Activated CD4-positive, alpha-beta T cell treated with anti-CD3 and anti-CD28 coated beads, Interleukin-2, amount 50 U/mL, for 48 hours (primary cell): Measurements from ENCODE around the gene SARS1.
A peak's percentile ranks its signal among the peaks of the same experiment; 100 is the strongest.
"Not testable (repeated sequence)": the region's sequence is repeated elsewhere in the genome, so short reads cannot be mapped to it uniquely, and the experiment has no call there.

ENCODE experiments used
- DNase-seq, 2 experiments: peaks; one replicate each; pipeline ENCODE4 v3.0.0-alpha.2; 2020

SARS1 gene, protein sequence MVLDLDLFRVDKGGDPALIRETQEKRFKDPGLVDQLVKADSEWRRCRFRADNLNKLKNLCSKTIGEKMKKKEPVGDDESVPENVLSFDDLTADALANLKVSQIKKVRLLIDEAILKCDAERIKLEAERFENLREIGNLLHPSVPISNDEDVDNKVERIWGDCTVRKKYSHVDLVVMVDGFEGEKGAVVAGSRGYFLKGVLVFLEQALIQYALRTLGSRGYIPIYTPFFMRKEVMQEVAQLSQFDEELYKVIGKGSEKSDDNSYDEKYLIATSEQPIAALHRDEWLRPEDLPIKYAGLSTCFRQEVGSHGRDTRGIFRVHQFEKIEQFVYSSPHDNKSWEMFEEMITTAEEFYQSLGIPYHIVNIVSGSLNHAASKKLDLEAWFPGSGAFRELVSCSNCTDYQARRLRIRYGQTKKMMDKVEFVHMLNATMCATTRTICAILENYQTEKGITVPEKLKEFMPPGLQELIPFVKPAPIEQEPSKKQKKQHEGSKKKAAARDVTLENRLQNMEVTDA

GRCh38 chr1:109213824-109214693, at the start of gene SARS1:
Gene SARS1, plus strand, starts transcription at chr1:109213918. Its CDS starts 75 bp downstream, at chr1:109213993.
- peak; percentile 87 to 90 for DNase-seq

DNA sequence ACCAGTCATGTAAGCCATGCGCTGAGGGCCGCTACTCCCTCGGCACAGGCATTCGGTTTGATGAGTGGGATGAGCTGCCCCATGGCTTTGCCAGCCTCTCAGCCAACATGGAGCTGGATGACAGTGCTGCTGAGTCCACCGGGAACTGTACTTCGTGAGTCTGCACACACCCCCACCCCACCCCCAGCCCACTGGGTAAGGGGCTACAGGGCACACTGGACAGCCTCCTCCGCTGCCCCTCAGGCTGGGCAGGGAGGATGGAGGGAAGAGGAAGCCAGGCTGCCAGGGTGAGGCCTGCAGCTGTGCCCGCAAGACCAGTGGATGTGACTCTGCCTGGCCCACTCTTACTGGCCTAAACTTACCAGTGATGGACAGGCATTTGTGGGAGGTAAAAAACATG, 49.2 kb upstream of the SARS1 start:
- DNase-seq = no peak

GRCh38 chr1:109167001-109167506, 46.7 kb upstream of the SARS1 start:
- no peak for DNase-seq

DNA sequence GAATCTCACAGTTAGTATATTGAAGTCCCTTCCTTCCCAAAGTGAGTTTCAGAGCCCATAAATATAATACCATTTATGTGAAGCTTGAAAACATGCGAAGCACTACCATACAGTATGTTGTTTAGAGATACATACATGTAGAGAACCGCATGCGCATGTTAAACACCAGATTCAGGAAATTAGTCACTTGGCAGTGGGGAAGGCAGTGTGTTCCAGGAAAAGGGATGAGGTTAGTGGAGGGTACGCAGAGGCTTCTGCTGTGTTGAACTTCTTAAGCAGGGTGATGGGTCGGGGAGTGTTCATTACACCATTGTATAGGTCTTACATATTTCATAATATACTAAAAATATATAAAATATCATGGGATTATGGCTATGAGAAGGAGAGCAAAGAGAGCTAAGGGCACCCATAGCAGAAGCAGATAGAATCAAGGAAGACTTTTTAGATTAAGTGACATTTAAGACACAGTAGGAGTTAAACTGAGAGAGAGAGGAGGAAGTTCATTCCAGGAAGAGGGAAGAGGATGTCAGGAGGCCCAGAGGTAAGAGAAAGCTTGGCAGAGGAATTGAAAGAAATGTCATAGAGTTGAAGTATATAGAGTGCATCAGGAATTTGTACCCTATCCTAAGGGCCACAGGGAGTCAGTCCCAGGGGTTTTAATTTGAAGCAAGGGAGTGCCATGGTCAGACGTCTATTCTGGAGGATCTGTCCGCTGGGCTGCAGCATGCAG, 43.5 kb upstream of the SARS1 start:
- DNase-seq = no peak

GRCh38 chr1:109171646-109172045, 42.1 kb upstream of the SARS1 start:
- DNase-seq = no peak

DNA sequence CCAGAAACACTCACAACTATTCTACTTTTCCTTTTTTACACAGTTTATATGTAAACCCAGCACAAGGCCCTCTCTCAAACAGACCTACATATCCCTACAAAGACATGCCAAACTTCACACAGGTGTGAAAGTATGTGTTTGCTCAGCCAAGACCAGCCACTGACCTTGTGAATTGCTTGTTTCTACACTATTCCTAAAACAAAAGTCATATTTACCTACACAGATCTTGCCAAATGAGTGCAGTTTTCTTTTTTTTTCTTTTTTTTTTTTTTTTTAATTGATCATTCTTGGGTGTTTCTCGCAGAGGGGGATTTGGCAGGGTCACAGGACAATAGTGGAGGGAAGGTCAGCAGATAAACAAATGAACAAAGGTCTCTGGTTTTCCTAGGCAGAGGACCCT, 37.4 kb upstream of the SARS1 start:
- DNase-seq = not testable (repeated sequence)

DNA sequence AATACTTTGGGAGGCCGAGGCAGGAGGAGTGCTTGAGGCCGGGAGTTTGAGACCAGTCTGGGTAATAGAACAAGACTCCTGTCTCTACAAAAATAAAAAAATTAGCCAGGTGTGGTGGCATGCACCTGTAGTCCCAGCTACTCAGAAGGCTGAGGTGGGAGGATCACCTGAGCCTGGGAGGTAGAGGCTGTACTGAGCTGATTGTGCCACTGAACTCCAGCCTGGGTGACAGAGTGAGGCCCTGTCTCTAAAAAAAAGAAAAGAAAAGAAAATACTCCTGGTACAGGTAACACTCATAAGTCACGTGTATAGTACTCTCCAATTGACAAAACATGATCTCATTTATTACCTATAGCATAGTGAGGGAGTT, 33.0 kb upstream of the SARS1 start:
- DNase-seq = not testable (repeated sequence)

DNA sequence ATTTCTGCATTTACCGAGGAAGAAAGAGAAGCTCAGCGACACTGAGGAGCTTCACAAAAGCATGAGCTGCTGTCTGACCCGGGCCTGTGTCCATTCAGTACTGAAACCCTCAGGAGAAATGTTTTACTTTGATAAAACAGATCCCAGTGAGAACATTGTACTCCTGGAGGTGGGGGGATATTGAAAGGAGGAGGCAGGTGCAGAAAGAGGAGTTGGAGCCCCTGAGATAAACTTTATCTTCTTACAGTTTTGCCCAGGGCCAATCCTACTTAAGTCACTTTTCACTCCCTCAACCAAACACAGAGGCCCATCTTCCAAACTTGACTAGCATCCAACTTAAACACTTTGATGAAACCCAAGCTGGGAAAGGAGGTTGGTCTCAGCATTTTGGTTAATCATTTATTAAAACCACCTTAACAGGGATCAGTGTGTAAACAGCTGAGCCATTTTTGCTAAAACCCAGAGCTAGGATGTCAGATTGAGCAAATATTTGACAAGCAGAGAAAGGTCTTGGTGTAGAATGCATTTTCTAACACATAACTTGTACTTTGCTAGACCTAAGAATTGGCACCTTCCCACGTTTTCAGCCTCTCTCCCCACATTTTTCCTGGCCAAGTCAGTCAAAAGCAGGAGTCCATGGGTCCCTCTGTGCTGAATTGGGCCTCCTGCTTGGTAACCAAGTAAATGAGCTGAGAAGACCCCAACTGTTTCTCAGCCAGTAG, 32.5 kb upstream of the SARS1 start:
- no peak for DNase-seq

DNA sequence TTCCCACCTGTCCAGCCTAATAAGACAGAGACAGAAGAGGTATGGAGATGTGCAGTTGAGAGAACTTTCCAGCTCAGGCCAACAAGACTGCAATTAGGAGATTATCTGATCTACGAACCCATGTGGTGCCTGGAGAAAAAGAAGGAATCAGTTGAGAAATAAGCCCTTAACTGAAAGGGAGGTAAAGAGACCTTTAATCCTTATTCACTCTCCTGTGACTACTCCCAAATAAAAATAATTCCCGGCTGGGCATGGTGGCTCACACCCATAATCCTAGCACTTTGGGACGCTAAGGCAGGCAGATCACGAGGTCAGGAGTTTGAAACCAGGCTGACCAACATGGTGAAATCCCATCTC, 31.9 kb upstream of the SARS1 start:
- no peak for DNase-seq

- no peak for DNase-seq
These were observed 30.5 kb upstream of the SARS1 start for GRCh38 chr1:109183058-109183738.

- no peak for DNase-seq
These were observed 29.0 kb upstream of the SARS1 start for GRCh38 chr1:109184687-109185086.

GRCh38 chr1:109185357-109185756, 28.4 kb upstream of the SARS1 start:
- DNase-seq = no peak

DNA sequence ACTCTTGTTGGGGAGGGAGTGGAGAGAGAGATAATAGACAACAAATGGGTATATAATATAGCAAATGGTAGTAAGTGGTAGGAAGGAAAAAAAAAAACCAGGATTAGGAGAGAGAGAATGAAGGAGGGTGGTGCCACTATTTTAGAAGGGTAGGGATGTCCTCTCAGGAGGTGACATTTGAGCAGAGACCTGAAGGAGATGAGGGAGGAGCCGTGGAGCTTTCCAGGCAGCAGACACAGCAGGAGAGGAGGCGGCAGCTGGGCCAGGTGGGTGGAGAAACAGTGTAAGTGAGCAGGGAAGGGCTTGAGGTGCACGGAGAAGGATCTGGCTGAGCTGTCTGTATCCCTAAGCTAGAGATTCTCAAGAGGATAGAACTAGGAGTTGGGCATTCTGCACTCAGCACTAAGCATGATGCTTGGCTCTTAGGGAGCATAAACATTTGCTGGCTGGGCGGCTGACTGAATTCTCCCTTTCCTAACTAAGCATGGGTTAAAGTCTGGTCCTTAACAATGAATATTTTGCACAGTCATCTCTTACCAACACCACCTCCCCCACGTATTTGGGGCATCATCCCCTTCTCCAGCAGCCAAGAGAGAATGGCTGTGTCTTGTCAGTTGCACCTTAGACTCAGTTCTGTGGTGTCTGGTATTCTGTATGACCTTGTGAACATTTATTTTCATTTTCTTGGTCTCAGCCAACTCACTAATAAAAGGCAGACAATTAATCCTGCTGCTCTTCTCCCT, 27.6 kb upstream of the SARS1 start:
- no peak for DNase-seq

GRCh38 chr1:109186733-109187086, 27.0 kb upstream of the SARS1 start:
- no peak for DNase-seq

- DNase-seq = no peak
These were observed 26.6 kb upstream of the SARS1 start for GRCh38 chr1:109187127-109187526.

GRCh38 chr1:109188200-109188599, 25.5 kb upstream of the SARS1 start:
- DNase-seq = no peak

GRCh38 chr1:109188781-109189180, 24.9 kb upstream of the SARS1 start:
- no peak for DNase-seq

DNA sequence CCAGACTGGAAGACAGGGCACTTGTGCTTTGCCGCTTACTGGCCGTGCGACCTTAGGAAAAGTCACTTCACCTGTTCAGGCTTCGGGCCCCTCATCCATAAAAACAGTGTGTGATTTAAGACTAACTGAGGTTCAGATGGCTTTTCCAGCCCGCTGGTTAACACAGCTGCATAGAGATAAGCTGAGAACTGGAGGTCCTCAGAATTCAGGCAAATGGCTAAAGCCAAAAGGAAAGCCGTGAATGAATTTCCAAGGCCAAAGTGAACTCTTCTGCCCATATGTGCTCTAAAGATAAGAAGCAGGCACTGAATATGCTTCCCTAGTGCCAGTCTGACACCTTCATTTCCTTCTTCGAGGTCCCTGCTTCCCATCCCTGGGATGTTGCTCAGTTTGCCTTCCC, 23.5 kb upstream of the SARS1 start:
- DNase-seq = no peak

DNA sequence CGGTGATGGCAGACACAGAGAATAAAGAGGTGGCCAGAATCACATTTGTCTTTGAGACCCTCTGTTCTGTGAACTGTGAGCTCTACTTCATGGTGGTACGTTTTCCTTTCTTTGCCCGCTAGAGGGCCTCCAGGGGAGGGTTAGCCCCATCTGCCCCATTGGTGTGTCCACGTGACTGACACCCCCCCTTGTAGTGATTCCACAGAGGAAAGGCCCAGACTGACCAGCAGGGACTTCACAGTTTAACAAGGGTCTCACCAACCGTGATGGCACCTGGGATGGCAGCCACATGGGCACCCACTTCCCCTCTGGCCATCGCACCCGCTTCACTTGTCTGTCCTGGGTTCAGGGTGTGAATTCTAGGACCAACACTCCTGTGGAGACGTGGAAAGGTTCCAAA, 22.3 kb upstream of the SARS1 start:
- no peak for DNase-seq

GRCh38 chr1:109191891-109192290, 21.8 kb upstream of the SARS1 start:
- DNase-seq = no peak

DNA sequence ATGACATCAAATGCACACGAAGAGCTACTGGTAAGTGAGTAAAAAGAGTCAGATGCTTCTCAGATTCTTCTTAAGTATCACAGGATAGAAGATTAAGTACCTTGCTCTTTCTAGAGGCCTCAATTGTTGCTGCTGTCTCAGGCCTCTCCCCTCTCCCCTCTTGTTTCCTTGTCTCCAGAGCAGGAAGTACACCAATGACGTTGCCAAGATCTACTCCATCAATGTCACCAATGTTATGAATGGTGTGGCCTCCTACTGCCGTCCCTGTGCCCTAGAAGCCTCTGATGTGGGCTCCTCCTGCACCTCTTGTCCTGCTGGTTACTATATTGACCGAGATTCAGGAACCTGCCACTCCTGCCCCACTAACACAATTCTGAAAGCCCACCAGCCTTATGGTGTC, 21.3 kb upstream of the SARS1 start:
- DNase-seq = no peak
